HG02759 (cell line): ENCODE measurements around the gene SLC41A3.
"Not testable (repeated sequence)": the region's sequence is repeated elsewhere in the genome, so short reads cannot be mapped to it uniquely, and the experiment has no call there.

Experiments used
- ATAC-seq: cut with Tn5 transposase; IDR thresholded peaks from one replicate; pipeline ENCODE4 v1.9.1; 2021; ENCODE audit warnings: mild to moderate bottlenecking, moderate library complexity; ENCODE audit not compliant: unreplicated experiment

Gene SLC41A3

GRCh38 chr3:126005951-126006350 lies 78.0 kb downstream of the SLC41A3 start:
- no peak for ATAC-seq

- ATAC-seq, result no peak
Observed at GRCh38 chr3:126004692-126005091, 79.2 kb downstream of the SLC41A3 start.

GRCh38 chr3:126004217-126004616 lies 79.7 kb downstream of the SLC41A3 start:
- no peak for ATAC-seq

GRCh38 chr3:126003447-126004190 lies 80.3 kb downstream of the SLC41A3 start:
- ATAC-seq, result no peak

- no peak for ATAC-seq
Observed at GRCh38 chr3:126002189-126002588, 81.7 kb downstream of the SLC41A3 start.

- not testable (repeated sequence) for ATAC-seq
Observed at GRCh38 chr3:125996751-125997150, 87.2 kb downstream of the SLC41A3 start.

GRCh38 chr3:125990253-125990970 lies 93.5 kb downstream of the SLC41A3 start:
- peak; percentile 96 for ATAC-seq

GRCh38 chr3:125984951-125985350 lies 99.0 kb downstream of the SLC41A3 start:
- ATAC-seq, result not testable (repeated sequence)

- ATAC-seq, result not testable (repeated sequence)
Observed at GRCh38 chr3:125977104-125977503, 106.8 kb downstream of the SLC41A3 start.

- not testable (repeated sequence) for ATAC-seq
Observed at GRCh38 chr3:125976003-125976390, 107.9 kb downstream of the SLC41A3 start.

- not testable (repeated sequence) for ATAC-seq
Observed at GRCh38 chr3:125975245-125976002, 108.5 kb downstream of the SLC41A3 start.

GRCh38 chr3:125971997-125972944 lies 111.7 kb downstream of the SLC41A3 start:
- not testable (repeated sequence) for ATAC-seq

- ATAC-seq, result peak; percentile 68
Observed at GRCh38 chr3:125968701-125969592, 115.0 kb downstream of the SLC41A3 start, which contains the start of gene ROPN1B. Gene ROPN1B (plus strand): TSS chr3:125969178. CDS start chr3:125972055, 2,877 bp downstream.

- not testable (repeated sequence) for ATAC-seq
Observed at GRCh38 chr3:125968121-125968520, 115.8 kb downstream of the SLC41A3 start.

GRCh38 chr3:125967156-125967555 lies 116.8 kb downstream of the SLC41A3 start:
- ATAC-seq, result no peak

- no peak for ATAC-seq
Observed at GRCh38 chr3:125965505-125965904, 118.4 kb downstream of the SLC41A3 start.

- not testable (repeated sequence) for ATAC-seq
Observed at GRCh38 chr3:125963834-125964233, 120.1 kb downstream of the SLC41A3 start.

GRCh38 chr3:125961289-125961589 lies 122.7 kb downstream of the SLC41A3 start:
- no peak for ATAC-seq
